ENCODE data around the gene SCUBE3.

DNA sequence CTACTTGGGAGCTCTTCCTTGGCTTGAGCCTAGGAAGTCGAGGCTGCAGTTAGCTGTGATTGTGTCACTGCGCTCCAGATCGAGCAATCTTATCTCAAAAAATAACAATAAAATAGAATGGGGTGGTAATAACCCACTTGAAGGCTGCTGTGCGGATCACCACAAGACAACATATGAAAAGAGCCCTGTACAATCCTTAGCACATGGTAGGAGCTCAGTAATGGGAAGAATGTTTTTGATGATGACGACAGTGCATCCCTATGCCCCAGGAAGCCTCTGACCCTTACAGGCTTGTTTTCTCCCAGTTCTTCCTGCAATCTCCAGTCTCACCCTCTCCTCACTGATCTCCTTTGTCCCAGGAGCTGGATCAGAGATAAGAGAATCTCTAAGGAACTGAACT, 15.5 kb downstream of the SCUBE3 start:
- TF ChIP-seq CTCF (IDR thresholded peaks at IDR 0.05) (no peak), EZH2 (IDR thresholded peaks at IDR 0.05; ENCODE audit: borderline replicate concordance, insufficient read depth, low read depth, low read length, poor library complexity, severe bottlenecking) (no peak)

Data from B cell (primary cell).